Calu3 (cell line): ENCODE results near the gene ZNF268. TPM values are rescaled to one million over a fixed set of nuclear protein-coding genes. Genes with fewer than 3 reads are reported as not detected.

Source experiments
- BruUV-seq: library from RNA; stranded (reverse); fragments of 400-500 nt; replicated peaks from 2 replicates; lab custom pipeline; 2021; lab: Mats Ljungman, UMichigan
- CTCF ChIA-PET: fragments of 300-600 bp; sonication (Branson Sonifier 250); formaldehyde crosslinking; loops from one replicate; lab custom pipeline; 2022; ENCODE audit warnings: antibody characterized with exemption; lab: Charles Lee
- DNase-seq: peaks from one replicate; pipeline ENCODE4 v3.0.0; 2022
- H3K27ac Mint-ChIP-seq: one replicate; pipeline ENCODE4 v1.8.0; 2022; ENCODE audit warnings: mixed read lengths; ENCODE audit not compliant: unreplicated experiment
- H3K27me3 Mint-ChIP-seq: one replicate; pipeline ENCODE4 v1.8.0; 2022; ENCODE audit warnings: mixed read lengths; ENCODE audit not compliant: unreplicated experiment
- H3K36me3 Mint-ChIP-seq: one replicate; pipeline ENCODE4 v1.8.0; 2022; ENCODE audit warnings: mild to moderate bottlenecking, moderate library complexity, mixed read lengths; ENCODE audit not compliant: insufficient read depth, unreplicated experiment
- H3K4me1 Mint-ChIP-seq: one replicate; pipeline ENCODE4 v1.8.0; 2022; ENCODE audit warnings: mild to moderate bottlenecking, low read depth, mixed read lengths; ENCODE audit not compliant: unreplicated experiment
- H3K4me3 Mint-ChIP-seq: one replicate; pipeline ENCODE4 v1.8.0; 2022; ENCODE audit warnings: mild to moderate bottlenecking, low read depth, moderate library complexity, mixed read lengths; ENCODE audit not compliant: unreplicated experiment
- H3K9me3 Mint-ChIP-seq: one replicate; pipeline ENCODE4 v1.8.0; 2022; ENCODE audit warnings: low read depth, mixed read lengths; ENCODE audit not compliant: unreplicated experiment
- intact Hi-C: fragments of 100-400 bp; cut with micrococcal nuclease; formaldehyde crosslinking; loops from one replicate; pipeline ENCODE4 v1.10.0; 2022; ENCODE audit not compliant: unreplicated experiment
- total RNA-seq: library from RNA; stranded (reverse); gene quantifications from 2 replicates; pipeline ENCODE4 v1.2.3, GENCODE V29; 2022
- TF ChIP-seq, protein P1 (sequence below): fragments of 200-600 bp; IDR thresholded peaks from one replicate; pipeline ENCODE4 v1.8.0; 2022; ENCODE audit warnings: antibody characterized with exemption; ENCODE audit not compliant: unreplicated experiment

The ZNF268 gene
- total RNA-seq, 1 experiment from 2014 or later = 31.6 TPM

DNA sequence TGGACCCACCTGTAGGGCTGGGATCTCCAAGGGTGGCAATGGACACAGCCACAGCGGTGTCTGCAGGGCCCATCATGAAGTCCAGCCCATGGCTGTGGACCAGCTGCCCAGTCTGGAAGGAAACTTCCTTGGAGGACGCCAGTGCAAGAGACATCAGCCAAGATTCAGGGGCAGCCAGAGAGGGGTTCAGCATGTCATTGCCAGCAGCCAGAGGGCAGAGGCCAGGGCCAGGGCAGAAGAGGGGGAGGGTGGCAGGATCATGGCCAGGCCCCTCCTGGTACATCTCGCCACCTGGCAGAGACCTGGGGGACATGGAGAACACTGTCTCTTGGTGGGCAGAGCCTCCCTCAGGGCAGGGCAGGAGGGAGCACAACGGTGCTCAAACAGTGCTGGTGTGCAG lies 44.2 kb downstream of the ZNF268 start:
- Mint-ChIP-seq H3K27me3 (no peaks in the 10 kb centered on the region), H3K9me3 (peaks cover 24% of the 10 kb centered on the region), H3K4me1 (no peaks in the 10 kb centered on the region), H3K36me3 (no peaks in the 10 kb centered on the region), H3K4me3 (no peak overlapping the region), H3K27ac (no peak overlapping the region)
- no peak for DNase-seq
- BruUV-seq = no TSS peak
- intact Hi-C loops = no loop called here
- TF ChIP-seq, protein P1, sequence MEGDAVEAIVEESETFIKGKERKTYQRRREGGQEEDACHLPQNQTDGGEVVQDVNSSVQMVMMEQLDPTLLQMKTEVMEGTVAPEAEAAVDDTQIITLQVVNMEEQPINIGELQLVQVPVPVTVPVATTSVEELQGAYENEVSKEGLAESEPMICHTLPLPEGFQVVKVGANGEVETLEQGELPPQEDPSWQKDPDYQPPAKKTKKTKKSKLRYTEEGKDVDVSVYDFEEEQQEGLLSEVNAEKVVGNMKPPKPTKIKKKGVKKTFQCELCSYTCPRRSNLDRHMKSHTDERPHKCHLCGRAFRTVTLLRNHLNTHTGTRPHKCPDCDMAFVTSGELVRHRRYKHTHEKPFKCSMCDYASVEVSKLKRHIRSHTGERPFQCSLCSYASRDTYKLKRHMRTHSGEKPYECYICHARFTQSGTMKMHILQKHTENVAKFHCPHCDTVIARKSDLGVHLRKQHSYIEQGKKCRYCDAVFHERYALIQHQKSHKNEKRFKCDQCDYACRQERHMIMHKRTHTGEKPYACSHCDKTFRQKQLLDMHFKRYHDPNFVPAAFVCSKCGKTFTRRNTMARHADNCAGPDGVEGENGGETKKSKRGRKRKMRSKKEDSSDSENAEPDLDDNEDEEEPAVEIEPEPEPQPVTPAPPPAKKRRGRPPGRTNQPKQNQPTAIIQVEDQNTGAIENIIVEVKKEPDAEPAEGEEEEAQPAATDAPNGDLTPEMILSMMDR = no peak
- CTCF ChIA-PET = no interaction called here

DNA sequence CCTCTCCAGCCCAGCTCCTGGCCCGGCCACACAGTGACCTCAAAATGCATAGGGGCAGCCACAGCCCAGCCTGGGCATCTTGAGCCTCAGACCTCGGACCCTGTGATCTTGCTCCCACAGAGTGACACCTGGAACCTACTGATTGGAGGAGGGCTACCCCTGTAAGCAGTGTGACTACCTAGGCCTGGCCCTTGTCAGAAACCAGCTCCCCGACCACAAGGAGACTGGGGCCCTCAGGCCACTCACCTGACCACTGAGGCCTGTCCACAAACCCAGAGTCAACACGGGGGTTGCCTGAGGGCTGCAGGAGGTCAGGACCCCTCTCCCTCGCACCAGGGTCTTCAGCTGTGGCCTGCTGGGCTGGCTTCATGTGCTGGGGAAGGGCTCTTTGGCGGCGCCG lies 45.4 kb downstream of the ZNF268 start:
- Mint-ChIP-seq H3K4me1 (no peaks in the 10 kb centered on the region), H3K27ac (no peak overlapping the region), H3K4me3 (no peak overlapping the region), H3K9me3 (peaks cover 24% of the 10 kb centered on the region), H3K36me3 (no peaks in the 10 kb centered on the region), H3K27me3 (no peaks in the 10 kb centered on the region)
- BruUV-seq = no TSS peak
- CTCF ChIA-PET = no interaction called here
- TF ChIP-seq, protein P1 = no peak
- intact Hi-C loops = no loop called here
- no peak for DNase-seq

DNA sequence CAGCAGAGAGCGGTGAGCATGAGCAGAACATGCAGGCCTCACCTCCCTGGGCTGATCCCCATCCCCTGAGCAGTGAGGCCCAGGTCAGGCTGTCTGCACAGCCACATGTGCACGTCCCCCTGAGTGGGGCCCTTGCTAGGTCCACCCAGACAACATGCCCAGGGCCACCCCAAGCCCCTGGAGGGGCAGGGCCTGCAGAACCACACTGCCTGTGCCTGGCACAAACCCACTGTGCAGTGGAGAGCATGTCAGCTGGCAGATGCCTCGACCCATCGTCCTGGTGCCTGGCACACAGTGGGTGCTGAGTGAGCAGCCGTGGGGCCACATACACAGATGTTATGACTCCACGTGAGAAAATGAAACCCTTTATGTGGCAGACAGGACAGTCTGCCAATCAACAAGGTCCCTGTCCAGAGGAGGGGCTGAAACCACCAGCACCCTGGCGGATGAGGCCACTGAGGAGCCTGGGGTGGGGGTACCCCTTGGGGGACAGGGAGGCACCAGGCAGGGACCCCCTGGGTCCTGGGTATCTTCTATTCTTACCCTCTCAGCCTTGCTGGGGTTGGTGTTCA lies 46.1 kb downstream of the ZNF268 start:
- TF ChIP-seq, protein P1 = no peak
- H3K27me3 Mint-ChIP-seq = no peaks in the 10 kb centered on the region
- DNase-seq = no peak
- no peak overlapping the region for H3K27ac Mint-ChIP-seq
- intact Hi-C loops = no loop called here
- no TSS peak for BruUV-seq
- H3K4me1 Mint-ChIP-seq = no peaks in the 10 kb centered on the region
- no peaks in the 10 kb centered on the region for H3K36me3 Mint-ChIP-seq
- no peak overlapping the region for H3K4me3 Mint-ChIP-seq
- peaks cover 24% of the 10 kb centered on the region for H3K9me3 Mint-ChIP-seq
- CTCF ChIA-PET = interaction anchor here (0.6 kb wide), 1 partner anchor 90 kb away, joined by 4 read pairs; no protein-coding TSS in a partner anchor

DNA sequence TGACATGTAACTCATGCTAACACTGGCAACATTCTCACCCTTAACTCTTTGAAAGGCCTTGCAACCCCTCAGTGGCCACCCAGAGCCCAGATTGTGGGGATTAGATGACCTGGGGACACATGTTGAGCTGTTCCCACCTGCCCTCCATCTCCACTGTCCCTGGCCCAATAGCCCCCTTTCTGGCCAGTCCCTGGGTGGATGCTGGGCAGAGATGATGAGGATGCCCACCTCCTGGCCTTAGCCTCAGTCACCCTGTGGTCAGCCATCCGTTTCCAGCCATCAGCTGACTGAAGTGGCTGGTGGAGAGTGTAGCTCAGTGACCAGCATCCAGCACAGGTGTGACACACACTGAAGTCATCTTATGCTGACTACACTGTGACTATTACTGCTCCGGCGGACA lies 49.7 kb downstream of the ZNF268 start:
- intact Hi-C loops = no loop called here
- Mint-ChIP-seq H3K27me3 (no peaks in the 10 kb centered on the region), H3K27ac (no peak overlapping the region), H3K9me3 (peaks cover 25% of the 10 kb centered on the region), H3K4me3 (no peak overlapping the region), H3K4me1 (no peaks in the 10 kb centered on the region), H3K36me3 (no peaks in the 10 kb centered on the region)
- BruUV-seq = no TSS peak
- DNase-seq = no peak
- CTCF ChIA-PET = no interaction called here
- TF ChIP-seq, protein P1 = no peak
